ENCODE measurements around the gene NFKBIB.

- TF ChIP-seq, protein P1, sequence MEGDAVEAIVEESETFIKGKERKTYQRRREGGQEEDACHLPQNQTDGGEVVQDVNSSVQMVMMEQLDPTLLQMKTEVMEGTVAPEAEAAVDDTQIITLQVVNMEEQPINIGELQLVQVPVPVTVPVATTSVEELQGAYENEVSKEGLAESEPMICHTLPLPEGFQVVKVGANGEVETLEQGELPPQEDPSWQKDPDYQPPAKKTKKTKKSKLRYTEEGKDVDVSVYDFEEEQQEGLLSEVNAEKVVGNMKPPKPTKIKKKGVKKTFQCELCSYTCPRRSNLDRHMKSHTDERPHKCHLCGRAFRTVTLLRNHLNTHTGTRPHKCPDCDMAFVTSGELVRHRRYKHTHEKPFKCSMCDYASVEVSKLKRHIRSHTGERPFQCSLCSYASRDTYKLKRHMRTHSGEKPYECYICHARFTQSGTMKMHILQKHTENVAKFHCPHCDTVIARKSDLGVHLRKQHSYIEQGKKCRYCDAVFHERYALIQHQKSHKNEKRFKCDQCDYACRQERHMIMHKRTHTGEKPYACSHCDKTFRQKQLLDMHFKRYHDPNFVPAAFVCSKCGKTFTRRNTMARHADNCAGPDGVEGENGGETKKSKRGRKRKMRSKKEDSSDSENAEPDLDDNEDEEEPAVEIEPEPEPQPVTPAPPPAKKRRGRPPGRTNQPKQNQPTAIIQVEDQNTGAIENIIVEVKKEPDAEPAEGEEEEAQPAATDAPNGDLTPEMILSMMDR (IDR thresholded peaks at IDR 0.05; ENCODE audit: borderline replicate concordance, extremely low read depth, low read length, poor library complexity, severe bottlenecking) = no peak
- no peak for TF ChIP-seq EZH2 (IDR thresholded peaks at IDR 0.05; ENCODE audit: borderline replicate concordance, low read depth, low read length, severe bottlenecking)
These were observed 4.8 kb upstream of the NFKBIB start for GRCh38 chr19:38894968-38895367.
